Adrenal gland (tissue), 5 donors: ENCODE measurements around the gene TENM4.

Experiments
- POLR2A ChIP-seq, 2 donors: fragments of 450-650 bp; IDR thresholded peaks; one replicate each; pipeline ENCODE4 v1.6.1; 2017; ENCODE audit warnings: antibody characterized with exemption in 2 of 2, mild to moderate bottlenecking in 2 of 2, moderate library complexity in 1 of 2
- TF ChIP-seq, protein P1 (sequence below), 6 experiments: fragments of 450-650 bp in 4 of 6; fragments of 200-600 bp in 2 of 6; sonication (generic) in 1 of 6; IDR thresholded peaks; 1 replicate in 5 of 6; 2 replicates in 1 of 6; pipeline versions ENCODE4 v1.5.1 to v1.8.0; 2016 to 2021; ENCODE audit warnings: antibody characterized with exemption in 6 of 6, mild to moderate bottlenecking in 2 of 6, moderate library complexity in 1 of 6
- donor health status: DM: no; HTN: no; CAD: no.

DNA sequence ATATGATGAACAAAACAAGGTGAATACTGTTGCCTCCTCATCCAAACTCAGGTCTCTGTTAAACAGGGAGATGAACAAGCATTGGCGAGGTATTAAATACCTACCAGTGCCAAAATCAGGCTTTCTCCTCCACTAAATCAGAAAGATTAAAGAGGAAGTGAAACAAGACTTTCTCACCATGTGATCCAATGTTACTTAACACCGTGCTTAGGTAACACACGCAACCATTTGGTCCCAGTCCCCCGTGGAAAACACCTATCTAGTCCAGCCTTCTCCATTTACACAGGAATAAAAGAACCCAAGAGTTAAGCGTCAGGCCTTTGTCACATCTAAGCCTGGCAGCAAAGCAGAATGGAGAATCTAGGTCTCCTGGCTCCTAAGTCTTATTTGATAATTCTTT lies 34.5 kb downstream of the TENM4 start:
- TF ChIP-seq, protein P1, sequence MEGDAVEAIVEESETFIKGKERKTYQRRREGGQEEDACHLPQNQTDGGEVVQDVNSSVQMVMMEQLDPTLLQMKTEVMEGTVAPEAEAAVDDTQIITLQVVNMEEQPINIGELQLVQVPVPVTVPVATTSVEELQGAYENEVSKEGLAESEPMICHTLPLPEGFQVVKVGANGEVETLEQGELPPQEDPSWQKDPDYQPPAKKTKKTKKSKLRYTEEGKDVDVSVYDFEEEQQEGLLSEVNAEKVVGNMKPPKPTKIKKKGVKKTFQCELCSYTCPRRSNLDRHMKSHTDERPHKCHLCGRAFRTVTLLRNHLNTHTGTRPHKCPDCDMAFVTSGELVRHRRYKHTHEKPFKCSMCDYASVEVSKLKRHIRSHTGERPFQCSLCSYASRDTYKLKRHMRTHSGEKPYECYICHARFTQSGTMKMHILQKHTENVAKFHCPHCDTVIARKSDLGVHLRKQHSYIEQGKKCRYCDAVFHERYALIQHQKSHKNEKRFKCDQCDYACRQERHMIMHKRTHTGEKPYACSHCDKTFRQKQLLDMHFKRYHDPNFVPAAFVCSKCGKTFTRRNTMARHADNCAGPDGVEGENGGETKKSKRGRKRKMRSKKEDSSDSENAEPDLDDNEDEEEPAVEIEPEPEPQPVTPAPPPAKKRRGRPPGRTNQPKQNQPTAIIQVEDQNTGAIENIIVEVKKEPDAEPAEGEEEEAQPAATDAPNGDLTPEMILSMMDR (IDR thresholded peaks at IDR 0.05), result no peak
- TF ChIP-seq POLR2A (IDR thresholded peaks at IDR 0.05), result no peak
